Right forelimb (tissue), 1 donor: ENCODE results near the gene SLC4A2.

Source experiments
- DNase-seq: peaks from one replicate; pipeline ENCODE4 v3.0.0-alpha.2; 2018

Gene SLC4A2

GRCh38 chr7:151064454-151064853 is 5.1 kb downstream of the SLC4A2 start:
- DNase-seq = no peak

GRCh38 chr7:151064993-151065392 is 5.6 kb downstream of the SLC4A2 start:
- DNase-seq = no peak

DNA sequence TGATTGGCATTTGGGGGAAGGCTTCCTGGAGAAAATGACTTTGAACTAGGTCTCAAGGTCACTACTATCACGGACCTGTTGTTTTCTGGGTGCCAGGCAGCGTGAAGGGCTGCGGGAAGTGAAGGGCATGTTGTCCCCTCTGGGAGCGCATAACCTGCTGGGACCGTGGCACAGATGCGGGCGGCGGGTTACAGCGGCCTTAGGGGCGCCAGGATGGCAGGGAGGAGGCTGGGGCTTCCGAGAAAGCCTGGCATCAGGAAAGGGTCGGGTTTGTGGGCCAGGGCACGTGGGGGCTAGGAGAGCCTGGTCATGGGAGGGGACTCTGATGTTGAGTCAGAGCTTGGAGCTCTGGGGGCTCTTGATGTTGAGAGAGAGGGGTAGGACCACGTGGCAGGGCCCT is 6.1 kb downstream of the SLC4A2 start:
- DNase-seq = no peak

DNA sequence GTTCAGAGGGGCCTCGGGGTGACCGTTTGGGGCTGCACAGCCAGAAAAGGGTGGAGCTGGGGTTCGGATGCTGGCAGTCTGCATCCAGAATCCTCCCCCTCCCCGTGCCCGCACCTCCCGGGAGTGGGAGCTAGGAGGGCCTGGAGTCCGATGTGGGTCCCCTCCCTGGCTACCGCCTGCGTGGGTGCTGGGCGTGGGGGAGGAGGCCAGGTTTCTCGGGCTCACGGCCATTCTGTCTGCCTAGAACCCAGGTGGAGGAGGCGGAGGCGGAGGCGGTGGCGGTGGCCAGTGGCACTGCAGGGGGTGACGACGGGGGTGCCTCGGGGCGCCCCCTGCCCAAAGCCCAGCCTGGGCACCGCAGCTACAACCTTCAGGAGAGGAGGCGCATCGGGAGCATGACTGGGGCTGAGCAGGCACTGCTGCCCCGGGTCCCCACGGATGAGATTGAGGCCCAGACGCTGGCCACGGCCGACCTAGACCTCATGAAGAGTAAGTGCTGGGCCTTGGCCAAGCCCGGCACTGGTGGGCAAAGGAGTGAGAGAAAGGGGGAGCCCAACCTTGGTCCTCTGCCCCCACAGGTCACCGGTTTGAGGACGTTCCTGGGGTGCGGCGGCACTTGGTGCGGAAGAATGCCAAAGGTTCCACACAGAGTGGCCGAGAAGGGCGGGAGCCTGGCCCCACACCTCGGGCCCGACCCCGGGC is 7.0 kb downstream of the SLC4A2 start:
- no peak for DNase-seq

GRCh38 chr7:151068069-151068773 is 8.8 kb downstream of the SLC4A2 start:
- no peak for DNase-seq

- DNase-seq = no peak
These were observed 10.6 kb downstream of the SLC4A2 start for GRCh38 chr7:151069841-151070573.

GRCh38 chr7:151070574-151070960 is 11.2 kb downstream of the SLC4A2 start:
- no peak for DNase-seq

DNA sequence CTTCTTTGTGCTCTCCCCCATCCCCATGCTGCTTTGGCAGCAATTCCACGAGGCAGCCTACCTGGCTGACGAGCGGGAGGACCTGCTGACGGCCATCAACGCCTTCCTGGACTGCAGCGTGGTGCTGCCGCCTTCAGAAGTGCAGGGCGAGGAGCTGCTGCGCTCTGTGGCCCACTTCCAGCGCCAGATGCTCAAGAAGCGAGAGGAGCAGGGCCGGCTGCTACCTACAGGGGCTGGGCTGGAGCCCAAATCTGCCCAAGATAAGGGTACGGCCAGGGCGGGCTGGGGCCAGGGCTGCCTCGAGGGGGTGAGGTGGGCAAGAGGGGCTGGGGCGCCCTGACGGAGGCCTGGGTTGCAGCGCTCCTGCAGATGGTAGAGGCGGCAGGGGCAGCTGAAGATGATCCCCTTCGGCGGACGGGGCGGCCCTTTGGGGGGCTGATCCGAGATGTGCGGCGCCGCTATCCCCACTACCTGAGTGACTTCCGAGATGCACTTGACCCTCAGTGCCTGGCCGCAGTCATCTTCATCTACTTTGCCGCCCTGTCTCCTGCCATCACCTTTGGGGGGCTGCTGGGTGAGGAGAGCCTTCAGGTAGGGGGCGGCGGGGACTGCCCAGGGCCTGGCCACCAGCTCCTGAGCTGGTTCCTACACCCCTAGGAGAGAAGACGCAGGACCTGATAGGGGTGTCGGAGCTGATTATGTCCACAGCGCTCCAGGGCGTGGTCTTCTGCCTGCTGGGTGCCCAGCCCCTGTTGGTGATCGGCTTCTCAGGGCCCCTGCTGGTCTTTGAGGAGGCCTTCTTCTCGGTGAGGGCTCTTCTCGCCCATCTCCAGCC is 11.9 kb downstream of the SLC4A2 start:
- no peak for DNase-seq

- DNase-seq = no peak
These were observed 14.6 kb downstream of the SLC4A2 start for GRCh38 chr7:151073990-151074389.

- no peak for DNase-seq
These were observed 15.7 kb downstream of the SLC4A2 start for GRCh38 chr7:151074817-151075661.

DNA sequence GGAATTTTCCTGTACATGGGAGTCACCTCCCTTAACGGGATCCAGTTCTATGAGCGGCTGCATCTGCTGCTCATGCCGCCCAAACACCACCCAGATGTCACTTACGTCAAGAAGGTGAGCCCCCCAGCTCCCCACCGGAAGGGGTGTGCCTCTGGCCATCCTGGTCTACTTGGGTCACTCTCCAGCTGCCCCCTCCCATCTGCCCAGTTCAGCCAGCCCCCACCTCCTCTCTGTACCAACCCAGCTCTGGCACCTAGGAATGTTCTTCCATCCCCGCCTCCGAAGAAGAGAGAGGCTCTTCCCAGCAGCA is 16.2 kb downstream of the SLC4A2 start:
- DNase-seq = no peak

DNA sequence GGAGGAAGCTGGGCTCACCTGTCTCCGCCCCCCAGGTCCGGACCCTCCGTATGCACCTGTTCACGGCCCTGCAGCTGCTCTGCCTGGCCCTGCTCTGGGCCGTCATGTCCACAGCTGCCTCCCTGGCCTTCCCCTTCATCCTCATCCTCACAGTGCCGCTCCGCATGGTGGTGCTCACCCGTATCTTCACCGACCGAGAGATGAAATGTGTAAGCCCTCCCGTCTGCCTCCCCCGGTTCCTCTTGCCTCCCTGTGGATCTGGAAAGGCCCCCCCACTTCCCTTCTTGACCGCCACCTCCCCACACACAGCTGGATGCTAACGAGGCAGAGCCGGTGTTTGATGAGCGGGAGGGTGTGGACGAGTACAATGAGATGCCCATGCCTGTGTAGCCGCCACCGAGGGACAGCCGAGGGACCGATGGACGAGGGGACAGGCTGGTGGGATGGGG is 16.6 kb downstream of the SLC4A2 start:
- DNase-seq = no peak

DNA sequence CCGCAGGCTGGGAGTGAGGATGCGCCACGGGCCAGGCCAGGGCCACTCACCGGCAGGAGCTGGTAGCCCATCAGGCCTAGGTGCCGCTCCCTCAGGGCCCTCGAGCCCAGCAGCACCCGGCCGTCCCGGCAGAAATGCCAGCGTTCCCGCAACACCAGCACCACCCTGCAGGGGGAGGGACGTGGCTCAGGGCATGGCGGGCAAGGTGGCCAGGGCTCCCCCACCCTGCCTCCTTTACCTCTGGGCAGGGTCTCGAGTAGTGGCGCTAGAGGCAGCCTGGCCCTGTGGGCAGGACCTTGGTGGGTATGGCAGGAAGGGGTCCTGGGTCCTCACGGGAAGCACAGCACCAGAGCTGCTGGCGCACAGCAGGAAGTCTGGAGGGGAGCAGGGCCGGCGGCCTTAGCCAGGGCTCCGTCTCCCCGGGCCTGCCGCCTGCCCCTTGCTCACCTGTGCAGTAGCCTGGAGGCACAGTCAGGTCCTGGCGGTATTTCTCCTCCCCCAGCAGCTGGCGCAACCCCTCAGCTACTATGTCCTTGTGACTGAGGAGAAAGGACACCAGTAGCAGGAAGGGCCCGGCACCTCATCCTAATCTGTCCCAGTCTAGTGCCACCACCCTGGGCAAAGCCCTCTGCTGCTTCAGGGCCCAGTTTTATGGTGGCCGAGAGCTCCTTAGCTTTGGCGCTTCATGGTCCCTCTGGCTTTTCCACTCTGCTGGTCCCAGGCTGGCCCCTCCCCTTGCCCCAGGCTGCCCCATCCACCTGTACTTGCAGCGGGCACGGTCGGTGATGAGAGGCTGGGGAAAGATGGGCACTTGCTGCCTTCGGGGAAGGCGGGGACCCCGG is 17.7 kb downstream of the SLC4A2 start:
- no peak for DNase-seq

GRCh38 chr7:151077705-151078232 is 18.4 kb downstream of the SLC4A2 start:
- DNase-seq = no peak

DNA sequence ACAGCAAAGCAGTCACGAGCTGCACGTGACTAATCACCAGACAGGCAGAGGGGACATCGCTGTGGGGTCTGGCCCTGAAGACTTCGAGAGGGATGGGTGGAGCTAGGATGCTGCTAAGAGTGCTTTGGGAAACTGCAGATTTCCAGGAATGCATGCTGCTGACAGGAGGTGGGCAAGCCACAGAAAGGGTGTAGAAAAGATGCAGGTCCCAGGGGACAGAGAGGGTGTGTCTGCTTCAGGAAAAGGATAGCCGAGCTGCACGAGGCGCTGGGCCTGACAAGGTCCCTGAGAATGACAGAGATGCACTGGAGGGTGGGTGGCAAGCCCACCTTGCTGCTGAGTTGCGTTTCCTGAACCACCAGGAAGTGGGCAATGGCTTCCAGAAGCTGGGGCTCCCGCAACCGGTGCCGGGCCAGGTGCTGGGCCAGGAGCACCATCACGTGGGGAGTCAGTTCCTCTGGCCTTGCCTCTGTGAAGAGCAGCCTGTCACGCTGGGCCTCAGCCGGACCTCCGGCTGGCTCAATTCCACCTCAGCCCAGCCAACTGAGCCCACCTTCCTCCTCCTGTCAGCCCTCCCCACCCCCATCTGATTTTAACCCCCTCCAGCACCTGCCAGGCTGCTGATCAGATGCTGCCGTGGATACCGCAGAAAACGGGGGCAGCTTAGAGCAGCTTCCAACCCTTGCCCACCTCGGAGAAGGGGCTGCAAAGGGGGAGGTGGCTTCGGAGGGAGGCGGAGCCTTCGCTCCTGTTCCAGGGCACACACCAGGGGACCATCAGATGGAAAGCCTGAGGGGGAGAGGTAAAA is 19.0 kb downstream of the SLC4A2 start:
- no peak for DNase-seq

DNA sequence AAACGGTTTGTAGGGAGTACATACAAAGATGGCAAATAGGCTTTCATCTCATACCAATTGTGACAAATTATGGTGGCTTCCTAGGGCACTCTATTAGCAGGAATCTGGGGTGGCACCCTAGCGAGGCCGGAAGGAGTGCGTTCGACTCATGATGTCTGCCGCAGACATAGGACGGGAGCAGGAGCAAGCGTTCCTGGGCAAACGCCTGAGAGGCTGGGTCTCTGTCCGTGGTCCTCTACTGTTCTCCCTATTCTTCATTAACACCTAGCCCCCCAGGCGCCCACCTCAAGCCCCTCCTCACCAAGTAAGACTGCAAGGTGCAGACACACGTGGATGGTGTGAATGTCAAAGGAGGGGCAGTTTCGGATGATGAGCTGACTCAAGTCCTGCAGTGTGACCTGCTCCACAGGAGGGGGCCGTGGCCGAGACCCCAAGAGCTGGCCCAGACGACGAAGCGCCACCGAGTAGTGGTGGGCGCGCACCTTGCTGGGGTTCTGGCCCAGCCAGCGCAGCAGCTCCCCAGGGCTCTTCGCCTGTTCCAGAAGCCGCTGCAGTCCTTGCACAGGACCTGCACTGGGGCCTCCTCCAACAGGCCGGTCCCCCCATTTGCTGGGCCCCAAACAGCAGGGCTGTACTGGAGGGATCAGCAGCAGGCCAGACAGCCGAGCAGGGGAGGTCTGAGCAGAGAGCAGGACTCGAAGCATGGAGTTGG is 20.0 kb downstream of the SLC4A2 start:
- DNase-seq = no peak

- DNase-seq = no peak
These were observed 20.7 kb downstream of the SLC4A2 start for GRCh38 chr7:151080067-151080521.

- DNase-seq = peak; percentile 92
These were observed 21.3 kb downstream of the SLC4A2 start, which contains the start of gene FASTK for GRCh38 chr7:151080522-151081169. TSS of gene FASTK (minus strand) at chr7:151080809. CDS start at chr7:151080766, 43 bp downstream.
